OCI-M1 (cell line): Measurements from ENCODE around the gene KRTAP4-4.
"Not testable (repeated sequence)": the region's sequence is repeated elsewhere in the genome, so short reads cannot be mapped to it uniquely, and the experiment has no call there.

Experiments
- DNase-seq: peaks from one replicate; lab custom pipeline; 2025; lab: John Stamatoyannopoulos, UW

KRTAP4-4 gene

DNA sequence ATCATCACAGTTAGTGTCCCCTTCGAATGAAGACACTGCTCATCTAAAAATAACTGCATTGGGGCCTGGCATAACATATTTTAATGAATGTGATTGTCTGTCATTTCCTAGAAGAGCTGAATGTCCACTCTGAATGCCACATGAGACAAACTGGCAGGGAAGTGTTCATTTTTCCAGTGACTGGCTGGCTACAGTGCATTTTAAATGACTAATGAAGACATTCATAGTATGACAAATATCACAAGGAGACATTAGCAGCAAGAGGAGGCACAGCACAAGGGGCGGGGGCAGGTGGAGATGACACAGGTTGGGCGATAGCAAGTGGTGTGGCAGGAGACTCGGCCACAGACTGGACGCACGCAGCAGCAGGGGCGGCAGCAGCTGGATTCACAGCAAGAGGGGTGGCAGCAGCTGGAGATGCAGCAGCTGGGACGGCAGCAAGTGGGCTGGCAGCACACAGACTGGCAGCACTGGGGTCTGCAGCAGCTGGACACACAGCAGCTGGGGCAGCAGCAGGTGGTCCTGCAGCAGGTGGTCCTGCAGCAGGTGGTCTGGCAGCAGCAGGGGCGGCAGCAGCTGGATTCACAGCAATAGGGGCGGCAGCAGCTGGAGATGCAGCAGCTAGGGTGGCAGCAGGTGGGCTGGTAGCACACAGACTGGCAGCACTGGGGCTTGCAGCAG, 11.4 kb downstream of the KRTAP4-4 start:
- not testable (repeated sequence) for DNase-seq

DNA sequence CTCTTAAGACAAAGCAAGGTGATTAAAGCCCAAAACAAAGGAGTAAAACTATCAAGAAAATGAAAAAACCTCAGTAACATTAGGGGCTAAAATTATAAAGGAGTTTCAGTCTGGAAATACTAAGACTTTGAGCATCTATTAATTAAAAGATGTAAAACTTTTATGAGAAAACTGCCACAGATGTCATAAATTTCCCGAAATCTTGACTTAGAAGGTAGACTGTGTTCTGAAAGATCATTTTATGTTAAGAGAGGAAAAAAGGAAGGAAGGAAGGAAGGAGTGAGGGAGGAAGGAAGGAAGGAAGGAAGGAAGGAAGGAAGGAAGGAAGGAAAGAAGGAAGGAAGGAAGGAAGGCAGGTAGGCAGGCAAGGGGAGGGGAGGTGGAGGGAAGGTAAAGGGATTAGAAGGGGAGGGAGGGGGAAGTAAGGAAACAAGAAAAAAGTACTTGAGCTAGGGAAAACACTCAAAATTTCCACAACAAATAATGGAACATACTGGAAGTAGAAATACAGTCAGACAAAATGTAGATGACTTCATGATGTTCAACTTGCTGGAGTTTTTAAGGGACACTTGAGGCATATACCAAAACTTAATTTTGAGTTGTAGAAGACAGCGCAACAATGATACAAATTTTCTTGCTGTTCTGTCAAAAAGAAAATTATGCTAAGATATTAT, 12.9 kb downstream of the KRTAP4-4 start:
- DNase-seq = no peak

DNA sequence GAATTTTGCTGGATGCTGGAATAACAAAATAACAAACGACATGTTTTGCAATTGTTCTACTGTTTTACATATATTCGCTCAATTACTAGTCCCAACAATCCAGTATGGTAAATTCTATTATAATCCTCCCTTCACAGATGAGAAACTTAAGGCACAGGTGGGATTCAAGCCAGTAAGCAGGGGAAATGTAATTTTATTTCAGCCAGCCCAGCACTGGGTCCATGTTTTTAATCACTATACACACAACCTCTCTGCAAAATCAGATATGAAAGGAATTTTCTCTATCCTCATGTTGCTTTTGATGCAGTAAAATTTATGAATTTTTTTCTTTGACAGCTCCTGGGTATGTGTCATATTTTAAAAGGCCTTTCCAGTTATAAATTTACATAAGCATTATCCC, 15.3 kb downstream of the KRTAP4-4 start:
- no peak for DNase-seq

DNA sequence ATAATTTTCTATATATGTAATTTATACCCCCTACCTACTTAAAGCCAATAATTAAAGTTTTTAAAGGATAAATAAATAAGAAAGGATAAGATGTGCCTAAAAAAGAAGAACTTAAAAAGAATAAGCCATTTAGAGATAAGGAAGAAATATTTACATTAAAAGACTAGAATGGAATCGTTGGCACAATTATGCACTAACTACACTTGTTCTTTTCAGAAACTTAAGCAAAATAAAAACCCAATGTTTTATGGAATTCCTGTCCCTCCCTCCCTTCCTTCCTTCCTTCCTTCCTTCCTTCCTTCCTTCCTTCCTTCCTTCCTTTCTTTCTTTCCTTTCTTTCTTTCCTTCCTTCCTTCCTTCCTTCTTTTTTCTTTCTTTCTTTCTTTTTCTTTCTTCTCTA, 15.7 kb downstream of the KRTAP4-4 start:
- DNase-seq = no peak

DNA sequence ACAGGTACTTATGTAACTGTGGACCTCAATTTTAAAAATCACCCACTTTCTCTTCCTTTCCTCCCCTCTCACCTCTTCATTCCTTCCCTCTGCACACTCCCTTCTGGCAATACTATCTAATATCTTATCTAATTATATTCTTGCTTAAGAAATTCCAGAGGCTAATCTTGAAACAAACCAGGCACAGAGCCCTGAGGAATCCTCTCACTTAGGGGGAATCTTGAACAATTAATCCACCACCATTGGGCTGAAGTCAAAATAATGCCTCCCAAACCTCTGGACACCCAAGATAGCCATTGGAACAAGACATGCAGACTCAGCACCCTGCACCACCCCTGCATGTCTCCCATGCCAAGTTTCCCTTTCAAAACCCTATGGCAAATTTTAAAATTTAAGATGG, 19.2 kb downstream of the KRTAP4-4 start:
- DNase-seq = no peak

DNA sequence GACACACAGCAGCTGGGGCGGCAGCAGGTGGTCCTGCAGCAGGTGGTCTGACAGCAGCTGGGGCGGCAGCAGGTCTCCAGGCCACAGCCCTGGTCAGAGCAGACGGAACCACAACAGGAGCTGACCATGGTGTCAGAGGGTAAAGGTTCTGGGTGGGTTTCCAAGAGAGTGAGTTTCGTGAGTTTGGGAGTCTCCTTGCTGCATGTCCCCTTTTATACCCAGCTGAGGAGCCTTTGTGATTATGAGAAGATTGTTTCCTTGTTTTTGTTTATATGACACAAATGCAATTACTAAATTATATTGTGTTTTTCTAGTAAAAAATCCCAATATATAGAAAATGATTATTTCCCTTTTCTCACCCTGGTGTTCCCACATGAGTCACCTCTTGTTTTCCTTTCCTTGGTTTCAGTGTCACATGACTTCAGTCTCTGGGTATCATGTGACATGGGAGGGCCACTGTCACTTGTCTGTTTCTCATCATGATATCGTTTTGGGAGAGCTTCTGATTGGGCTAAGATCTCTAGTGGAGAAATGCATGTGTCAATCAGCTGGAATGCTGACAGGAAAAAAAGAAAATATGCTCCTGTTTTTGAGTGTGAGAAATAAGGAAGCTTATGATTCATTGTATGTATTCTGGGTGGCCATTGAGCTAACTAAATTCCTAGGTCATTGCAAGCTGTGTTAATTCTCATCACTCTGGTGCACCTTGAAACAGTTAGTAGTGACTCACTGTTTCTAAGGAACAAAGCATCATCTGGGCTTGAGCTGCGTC, 20.0 kb downstream of the KRTAP4-4 start, which contains the start of gene KRTAP4-6:
TSS of gene KRTAP4-6 (minus strand) at position 185 of the 772 bp plus-strand sequence. CDS start at position 128, 57 bp downstream.
- DNase-seq = no peak

DNA sequence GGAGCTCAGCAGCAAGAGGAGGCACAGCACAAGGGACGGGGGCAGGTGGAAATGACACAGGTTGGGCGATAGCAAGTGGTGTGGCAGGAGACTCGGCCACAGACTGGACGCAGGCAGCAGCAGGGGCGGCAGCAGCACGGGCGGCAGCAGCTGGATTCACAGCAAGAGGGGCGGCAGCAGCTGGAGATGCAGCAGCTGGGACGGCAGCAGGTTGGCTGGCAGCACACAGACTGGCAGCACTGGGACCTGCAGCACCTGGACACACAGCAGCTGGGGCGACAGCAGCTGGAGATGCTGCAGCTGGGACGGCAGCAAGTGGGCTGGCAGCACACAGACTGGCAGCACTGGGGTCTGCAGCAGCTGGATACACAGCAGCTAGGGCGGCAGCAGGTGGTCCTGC, 20.7 kb downstream of the KRTAP4-4 start:
- not testable (repeated sequence) for DNase-seq

DNA sequence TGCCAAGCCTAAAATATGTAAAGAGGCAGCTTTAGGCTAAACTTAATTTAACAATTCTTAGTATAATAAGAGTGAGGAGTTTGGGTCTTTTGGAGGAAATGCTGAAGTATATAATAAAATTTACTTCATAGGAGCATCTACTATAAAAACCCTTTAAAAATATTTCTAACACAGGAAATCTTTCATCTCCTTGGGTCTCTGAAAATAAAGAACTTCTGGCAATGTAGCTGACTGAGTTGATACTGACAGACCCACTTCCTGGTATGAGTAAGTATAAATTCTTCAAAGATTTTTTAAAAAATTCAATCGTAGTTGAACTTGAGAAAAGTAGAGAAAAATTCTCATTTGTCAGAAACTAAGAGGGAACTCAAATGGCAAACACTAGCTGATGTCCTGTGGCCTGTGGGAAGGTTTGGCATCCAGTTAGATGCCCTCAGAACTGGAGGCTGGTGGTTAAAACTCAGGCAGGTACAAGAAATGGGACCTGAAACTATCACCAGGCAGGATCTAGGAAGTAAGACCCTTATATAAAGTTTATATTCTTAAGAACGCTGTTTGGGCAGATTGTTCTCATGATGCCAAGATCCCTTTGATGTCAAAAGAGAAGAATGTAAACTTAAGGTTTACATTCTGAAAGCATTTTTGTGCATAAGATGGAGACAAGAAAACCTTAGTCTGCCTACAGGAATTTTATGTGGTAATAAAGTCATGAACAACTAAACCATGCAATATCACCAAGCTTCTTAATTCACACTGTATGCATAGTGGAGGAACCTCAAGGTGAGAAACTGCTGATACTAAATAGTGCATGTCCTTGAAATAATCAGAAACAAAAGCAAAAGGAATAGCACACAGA, 26.4 kb downstream of the KRTAP4-4 start:
- no peak for DNase-seq

DNA sequence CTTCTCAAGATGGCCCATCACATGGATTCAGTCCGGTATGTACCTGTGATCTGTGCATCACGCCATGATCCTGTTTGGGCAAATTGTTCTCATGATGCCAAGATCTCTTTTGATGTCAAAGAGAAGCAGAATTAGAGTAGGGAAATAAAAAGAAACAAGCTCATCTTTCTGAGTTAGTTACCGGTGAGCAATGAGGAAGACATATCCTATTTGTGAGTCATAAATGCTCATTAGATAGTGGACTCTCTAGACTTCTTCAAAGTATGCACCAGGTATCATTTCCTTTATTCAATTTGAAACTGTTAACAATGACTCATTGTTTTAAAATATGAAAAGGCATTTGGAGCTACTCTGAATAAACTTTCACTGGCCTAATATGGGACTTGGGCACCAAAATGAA, 28.6 kb downstream of the KRTAP4-4 start:
- DNase-seq = no peak

DNA sequence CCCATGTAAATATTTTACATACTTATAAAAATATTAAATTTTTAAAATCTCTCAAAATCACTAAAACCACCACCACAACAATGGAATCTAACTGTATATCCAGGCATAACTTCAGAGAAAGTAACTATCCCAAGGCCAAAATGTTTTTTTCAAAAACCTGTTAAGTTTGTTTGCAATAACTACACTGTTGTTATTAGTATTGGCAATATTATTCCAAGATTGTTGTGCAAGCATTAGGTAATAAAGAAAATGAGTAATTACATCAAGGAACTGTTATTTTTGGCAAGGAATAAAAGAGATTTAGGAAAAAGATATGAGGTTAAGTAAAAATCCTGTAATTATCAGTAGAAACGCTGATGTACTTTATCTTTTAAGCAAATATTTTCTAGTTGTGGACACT, 33.2 kb downstream of the KRTAP4-4 start:
- no peak for DNase-seq

DNA sequence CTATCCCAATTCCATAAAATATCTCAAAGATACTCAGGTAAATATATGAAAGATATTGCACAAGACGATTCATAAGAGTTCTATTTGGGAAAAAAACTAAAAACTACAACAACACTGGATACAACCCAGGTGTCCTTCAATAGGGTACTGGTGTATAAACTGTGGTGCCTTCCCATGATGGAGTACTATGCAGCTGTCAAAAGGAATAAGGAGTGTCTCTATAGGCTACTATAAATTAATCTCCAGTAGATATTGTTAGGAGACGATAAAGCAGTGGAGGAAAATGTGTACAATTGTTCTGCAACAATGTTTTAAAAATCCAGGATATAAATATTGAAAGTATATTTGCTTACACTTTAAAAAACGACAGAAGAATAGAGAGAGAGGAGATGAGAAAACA, 34.1 kb downstream of the KRTAP4-4 start:
- no peak for DNase-seq

DNA sequence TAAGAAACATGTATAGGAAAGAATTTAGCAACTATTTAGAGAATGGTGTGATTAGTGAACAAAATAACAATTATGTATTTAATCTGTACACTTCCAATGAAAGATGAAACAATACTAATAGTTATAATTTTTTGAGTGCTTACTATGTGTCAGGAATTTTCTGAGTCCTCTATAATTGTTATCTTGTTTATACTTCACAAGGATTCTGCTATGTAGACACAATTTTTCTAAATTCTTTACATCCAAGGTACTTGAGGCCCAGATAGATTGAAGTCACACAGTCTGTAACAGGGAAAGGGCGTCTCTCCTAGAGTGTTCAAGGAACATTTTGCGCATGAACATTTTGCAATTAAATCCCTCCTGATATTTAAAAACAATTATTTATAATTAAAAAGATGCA, 35.5 kb downstream of the KRTAP4-4 start:
- no peak for DNase-seq

DNA sequence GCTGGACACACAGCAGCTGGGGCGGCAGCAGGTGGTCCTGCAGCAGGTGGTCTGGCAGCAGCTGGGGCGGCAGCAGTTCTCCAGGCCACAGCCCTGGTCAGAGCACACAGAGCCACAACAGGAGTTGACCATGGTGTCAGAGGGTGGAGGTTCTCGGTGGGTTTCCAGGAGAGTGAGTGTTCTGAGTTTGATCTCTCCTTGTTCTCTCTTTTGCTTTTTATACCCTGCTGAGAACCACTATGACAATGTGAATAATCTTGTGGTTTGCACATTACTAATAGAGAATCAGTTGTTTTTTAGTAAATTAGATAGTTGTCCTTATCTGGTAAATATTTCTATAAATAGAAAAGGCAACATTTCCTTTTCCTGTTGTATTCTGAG, 36.6 kb downstream of the KRTAP4-4 start, which contains the start of gene KRTAP4-12:
TSS of gene KRTAP4-12 (minus strand) at position 192 of the 381 bp plus-strand sequence. CDS start at position 132, 60 bp downstream.
- not testable (repeated sequence) for DNase-seq

DNA sequence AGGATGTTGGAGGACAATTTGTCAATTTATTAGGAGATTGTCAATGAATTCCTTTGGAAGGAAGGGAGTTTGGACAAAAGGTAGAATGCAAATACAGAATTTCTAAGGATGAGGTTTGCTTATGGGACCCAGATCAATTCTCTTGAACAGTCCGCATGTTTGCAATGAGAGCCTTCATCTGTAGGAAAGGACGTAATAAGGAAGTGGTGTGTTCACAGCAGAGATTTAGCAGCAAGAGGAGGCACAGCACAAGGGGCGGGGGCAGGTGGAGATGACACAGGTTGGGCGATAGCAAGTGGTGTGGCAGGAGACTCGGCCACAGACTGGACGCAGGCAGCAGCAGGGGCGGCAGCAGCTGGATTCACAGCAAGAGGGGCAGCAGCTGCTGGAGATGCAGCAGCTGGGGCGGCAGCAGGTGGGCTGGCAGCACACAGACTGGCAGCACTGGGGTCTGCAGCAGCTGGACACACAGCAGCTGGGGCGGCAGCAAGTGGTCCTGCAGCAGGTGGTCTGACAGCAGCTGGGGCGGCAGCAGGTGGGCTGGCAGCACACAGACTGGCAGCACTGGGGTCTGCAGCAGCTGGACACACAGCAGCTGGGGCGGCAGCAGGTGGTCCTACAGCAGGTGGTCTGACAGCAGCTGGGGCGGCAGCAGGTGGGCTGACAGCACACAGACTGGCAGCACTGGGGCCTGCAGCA, 37.1 kb downstream of the KRTAP4-4 start:
- not testable (repeated sequence) for DNase-seq

DNA sequence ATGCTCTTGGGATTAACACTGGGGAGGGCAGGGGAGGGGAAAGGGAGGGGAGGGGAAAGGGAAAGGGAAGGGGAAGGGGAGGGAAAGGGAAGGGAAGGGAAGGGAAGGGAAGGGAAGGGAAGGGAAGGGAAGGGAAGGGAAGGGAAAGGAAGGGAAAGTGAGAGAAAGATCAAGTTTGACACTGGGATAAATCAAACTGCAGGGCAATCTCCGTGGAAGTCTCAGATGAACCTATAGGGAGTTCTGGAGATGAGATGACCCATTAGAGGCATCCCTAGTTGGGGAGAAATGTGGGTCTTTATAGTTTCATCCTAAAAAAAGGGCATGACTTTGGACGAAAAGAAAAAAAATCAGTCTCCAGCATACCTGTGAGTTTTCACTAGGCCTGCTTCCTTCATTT, 38.8 kb downstream of the KRTAP4-4 start:
- no peak for DNase-seq

DNA sequence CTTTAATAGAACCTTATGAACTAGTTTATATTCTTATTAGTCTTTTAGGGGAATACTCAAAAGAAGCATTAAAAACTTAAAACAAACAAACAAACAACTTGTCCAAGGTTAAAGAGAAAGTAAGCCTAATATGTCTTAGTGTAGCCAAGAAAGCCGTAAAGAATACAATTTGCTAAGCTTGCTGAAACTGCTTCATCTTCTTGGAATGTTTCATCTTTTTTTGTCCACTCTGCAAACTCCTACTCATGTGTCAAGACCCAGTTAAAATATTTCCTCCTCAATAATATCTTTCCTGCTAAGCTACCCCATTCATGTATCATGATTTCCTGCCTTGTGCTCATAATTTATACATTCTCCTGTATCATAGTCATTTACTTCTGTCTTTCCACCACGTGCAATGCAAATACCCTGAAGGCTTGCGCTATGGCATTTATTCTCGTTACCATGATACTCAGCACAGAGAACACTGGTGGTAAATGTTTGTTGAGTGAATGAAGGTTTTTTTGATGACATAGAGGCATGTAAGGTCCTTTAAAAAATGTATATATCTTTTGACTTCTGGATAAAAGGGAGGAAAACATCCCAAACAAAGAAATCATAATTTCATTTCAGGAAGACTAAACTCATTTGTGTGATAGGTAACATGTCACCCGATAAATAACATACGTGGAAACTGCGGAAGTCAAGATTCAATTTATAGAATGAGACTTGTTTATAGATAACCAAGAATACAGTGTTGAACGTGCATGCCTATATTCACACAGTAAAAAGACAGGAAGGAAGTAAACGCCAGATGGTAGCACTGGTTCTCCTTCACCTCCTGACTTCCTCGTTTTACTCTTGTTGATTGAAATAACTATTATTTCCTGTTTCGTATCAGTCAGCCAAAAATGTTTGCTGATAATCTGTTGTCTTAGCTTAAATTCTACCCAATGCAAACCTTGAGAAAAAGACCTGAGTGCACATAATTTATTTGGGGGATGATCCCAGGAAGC, 40.6 kb downstream of the KRTAP4-4 start:
- peak; percentile 11 for DNase-seq

DNA sequence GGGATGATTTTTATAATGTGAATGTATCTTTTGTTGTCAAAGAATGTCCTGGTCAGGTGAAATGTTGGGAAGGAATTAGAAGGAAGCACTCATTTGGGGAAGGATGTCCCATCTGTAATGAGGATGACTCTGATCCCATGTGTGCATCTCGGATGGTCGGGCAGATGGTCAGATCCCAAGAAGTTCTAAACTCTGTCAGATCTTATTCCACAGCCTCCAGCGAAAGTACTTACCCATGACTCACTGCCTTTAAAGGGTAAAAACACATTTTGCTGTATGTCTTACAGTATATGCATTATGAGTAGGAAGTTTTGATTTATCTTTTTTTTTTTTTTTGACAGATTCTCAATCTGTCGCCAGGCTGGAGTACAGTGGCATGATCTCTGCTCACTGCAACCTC, 41.8 kb downstream of the KRTAP4-4 start:
- DNase-seq = no peak

DNA sequence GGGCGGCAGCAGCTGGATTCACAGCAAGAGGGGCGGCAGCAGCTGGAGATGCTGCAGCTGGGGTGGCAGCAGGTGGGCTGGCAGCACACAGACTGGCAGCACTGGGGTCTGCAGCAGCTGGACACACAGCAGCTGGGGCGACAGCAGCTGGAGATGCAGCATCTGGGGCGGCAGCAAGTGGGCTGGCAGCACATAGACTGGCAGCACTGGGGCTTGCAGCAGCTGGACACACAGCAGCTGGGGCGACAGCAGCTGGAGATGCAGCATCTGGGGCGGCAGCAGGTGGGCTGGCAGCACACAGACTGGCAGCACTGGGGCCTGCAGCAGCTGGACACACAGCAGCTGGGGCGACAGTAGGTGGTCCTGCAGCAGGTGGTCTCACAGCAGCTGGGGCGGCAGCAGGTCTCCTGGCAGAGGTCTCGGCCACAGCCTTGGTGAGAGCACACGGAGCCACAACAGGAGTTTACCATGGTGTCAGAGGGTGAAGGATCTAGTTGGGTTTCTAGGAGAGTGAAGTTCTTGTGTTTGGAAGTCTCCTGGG, 42.6 kb downstream of the KRTAP4-4 start, which contains the start of gene KRTAP4-11:
TSS of gene KRTAP4-11 (minus strand) at position 528 of the 541 bp plus-strand sequence. CDS start at position 470, 58 bp downstream.
- DNase-seq = not testable (repeated sequence)

DNA sequence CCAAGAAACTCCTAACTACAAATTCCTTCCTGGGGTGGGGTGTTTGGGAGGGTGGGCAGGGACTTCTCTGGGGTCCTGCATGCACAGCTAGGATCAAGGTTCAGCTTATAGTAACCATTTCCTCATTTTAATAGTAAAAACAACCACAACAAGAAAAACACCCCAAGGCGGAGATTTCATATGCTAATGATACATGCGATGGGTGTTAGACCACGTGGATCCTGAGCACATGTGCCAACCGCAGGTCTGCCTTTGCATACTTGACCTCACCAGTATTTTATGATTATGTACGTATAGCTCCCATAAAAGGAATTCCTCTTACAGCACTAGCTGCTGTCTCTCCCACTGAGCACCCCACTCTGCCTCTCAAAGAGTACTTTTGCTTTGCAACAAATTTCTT, 44.3 kb downstream of the KRTAP4-4 start:
- no peak for DNase-seq
